Stimulated activated CD4-positive, alpha-beta T cell treated with anti-CD3 and anti-CD28 coated beads, TNF-alpha, amount 100 ng/mL, for 4 hours (primary cell): ENCODE data around the gene DOCK1.

Source experiments
- DNase-seq, 3 experiments: peaks; one replicate each; pipeline ENCODE4 v3.0.0-alpha.2; 2020; ENCODE audit warnings: low read depth in 3 of 3

DOCK1 gene

DNA sequence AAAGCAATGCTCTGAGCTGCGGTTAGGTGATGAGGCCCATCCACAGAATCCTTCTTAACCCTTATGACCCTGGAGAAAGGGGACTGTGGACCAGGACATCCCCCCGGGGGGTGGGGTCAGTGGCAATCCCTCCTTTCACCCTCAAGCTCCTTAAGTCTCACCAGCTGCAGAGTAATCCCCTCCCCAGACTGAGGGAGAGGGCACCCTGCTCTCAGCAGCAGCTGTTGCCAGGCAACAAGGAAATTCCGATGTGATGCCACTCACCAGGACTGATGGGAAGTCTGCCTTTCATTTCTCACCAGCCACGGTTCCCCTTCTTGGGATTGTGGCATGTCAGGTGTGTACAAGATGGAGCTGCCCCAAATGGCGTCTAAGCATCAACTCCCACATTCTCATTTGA, 129.6 kb downstream of the DOCK1 start:
- no peak for DNase-seq

DNA sequence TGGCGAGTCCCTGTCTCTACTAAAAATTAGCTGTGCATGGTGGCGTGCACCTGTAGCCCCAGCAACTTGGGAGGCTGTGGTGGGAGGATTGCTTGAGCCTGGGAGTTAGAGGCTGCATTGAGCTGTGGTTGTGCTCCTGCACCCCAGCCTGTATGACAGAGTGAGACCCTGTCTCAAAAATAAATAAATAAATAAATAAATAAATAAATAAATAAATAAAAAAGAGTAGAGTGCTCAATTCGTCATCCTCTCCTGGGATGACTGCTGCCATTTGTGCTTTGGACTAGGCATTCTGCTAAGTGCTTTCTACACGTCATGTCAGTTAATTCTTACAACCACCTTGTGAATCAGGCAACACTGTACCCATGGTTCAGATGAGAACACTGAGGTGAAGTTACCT, 130.6 kb downstream of the DOCK1 start:
- no peak for DNase-seq

DNA sequence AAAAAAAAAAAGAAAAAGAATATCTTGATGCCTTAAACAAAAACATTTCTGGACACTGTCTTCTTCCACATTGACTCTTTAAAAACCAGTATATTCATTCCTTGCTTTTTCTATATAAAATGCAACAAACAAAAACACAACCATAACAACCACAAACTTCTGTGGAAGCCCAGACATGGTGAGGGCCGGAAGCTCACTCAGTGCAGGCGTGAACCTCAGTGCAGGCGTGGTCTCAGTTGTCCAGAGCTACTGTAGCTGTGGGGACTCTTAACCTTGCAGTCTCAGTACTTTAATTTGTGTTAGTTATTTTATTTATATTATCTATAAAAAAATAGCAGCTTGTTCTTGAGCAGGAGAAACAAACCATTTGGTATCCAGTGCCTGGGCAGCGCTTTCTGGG, 131.8 kb downstream of the DOCK1 start:
- no peak for DNase-seq

DNA sequence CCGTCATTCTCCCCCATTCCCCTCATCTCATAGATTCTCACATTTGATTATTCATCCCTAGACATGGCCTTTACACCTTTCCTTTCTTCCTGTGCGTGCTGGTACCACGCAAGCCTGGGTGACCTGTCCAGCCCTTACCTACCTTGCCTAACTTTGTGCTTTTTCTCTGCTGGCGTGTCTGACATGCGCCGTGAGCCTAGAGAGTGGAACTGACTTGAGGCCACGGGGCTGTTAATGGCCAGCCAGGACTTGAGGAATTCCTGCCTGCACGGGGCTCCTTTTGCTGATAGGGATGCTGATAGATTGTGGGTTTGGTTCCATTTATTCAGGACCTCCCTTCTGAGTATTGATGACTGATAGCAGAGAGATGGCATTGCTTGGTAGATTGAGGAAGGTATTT, 134.2 kb downstream of the DOCK1 start:
- DNase-seq = no peak

DNA sequence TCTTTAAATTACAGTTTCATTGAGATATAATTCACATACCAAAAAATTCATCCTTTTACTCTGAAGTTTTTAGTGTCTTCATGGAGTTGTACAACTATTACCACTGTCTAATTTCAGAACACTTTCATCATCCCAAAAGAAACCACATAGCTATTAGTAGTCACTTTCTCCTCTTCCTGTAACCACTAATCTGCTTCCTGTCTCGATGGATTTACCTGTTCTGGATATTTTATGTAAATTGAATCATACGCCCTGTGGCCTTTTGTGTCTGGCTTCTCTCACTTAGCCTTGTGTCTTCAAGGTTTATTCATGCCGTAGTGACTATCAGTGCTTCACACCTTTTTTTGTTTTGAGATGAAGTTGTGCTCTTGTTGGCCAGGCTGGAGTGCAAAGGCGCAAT, 135.5 kb downstream of the DOCK1 start:
- DNase-seq = no peak

DNA sequence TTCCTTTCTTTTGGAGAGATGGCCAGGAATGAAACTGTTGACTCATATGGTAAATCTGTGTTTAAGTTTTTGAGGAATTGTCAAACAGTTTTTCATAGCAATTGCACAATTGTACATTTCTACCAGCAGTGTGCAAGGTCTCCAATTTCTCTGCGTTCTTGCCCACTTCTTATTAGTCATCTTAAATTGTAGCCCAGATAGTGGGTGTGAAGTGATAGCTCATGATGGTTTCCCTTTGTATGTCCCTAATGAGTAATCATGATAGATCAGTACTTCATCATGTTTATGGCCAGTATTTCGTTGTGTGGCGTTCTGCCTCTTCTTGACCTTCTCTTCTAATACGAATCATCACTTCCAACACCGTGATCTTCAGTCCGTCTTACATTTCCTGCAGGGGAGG, 136.3 kb downstream of the DOCK1 start:
- DNase-seq = no peak

DNA sequence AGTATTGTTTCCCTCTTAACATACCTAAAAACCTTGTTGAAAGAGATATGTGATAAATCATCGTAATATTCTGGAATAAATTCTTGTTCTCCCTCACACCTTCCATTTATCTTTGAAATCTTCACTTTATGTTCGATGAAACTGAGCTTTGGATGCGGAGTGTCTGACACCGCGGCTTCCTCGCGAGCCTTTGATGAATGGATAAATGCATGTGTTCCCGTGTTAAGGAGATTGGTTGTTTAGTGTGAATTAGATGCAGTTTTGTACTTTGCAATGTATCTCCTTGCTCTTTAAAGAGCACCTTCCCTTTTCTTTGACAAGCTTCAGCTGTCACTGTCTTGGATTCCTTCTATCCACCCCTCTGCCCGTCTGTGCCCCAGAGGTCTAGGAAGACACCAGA, 138.1 kb downstream of the DOCK1 start:
- DNase-seq = no peak

DNA sequence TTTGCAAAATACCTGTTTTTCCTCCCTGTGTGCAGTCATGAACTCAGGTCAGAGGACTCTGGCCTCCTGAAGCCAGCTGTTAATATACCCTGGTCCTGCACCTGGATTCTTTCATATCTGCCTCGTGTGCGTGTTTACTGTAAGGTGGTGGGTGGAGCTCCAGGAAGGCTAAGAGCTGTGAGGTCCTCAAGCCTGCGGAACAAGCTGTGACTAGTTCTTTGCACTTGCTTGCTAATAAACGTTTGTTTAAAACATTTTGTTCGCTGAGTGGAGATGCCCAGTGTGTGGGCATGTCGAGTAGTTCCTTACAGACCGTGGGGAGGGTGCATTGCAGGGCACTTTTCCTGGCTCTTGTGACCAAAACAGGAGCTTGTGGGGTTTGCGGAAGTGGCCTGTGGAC, 139.0 kb downstream of the DOCK1 start:
- DNase-seq = no peak

DNA sequence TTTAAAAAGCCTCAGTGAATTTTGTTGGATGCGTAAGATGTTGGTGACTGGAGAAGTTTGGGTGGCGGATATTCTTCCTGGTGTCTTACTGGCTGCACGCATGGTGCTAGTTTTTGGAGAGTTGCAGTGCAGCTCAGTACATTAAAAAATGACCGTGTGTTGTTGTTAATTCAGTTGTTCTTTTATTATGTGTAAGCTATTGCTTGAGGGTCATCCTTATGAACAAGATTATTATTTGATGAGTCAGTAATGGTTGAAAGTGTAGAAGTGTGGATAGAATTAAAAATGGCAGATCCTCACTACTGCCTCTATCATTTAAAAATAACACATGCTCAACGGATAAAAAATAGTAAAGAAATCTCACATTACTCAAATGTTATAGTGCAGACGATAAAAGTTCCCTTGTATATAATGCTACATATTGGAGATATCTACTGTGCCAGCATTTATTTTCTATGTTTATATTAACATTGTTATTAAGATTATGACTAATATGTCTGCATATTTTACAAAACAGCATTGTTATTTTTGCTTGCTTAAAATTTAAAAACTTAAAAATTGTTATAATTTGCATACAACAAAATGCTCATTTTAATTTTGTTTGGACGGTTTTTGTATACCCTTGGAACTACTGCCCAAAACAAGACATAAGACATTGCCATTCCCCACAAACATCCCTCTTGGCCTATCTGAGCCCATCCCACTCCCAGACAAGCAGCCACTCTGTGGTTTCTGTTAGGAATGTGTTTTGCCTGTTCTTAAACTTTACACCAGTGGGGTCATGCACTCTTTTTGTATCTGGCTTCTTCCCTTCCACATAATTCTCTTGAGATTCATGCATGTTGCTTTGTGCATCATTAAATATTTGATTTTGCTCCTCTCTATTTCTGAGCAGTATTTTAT, 142.0 kb downstream of the DOCK1 start:
- no peak for DNase-seq

DNA sequence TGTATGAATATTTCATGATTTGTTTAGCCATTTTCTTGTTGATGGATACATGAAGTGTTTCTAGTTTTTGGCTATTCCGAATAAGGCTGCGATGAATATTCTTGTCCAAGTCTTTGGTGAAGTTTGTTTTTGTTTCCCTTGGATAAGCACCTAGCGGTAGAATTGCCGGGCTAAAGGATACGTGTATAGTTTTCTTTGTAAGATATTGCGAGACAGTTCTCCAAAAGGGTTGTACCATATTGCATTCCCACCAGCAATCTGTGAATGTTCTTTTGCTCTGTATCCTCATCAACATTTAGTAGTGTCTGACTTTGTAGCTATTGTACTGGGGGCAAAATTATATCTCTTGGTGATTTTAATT, 142.6 kb downstream of the DOCK1 start:
- DNase-seq = no peak

DNA sequence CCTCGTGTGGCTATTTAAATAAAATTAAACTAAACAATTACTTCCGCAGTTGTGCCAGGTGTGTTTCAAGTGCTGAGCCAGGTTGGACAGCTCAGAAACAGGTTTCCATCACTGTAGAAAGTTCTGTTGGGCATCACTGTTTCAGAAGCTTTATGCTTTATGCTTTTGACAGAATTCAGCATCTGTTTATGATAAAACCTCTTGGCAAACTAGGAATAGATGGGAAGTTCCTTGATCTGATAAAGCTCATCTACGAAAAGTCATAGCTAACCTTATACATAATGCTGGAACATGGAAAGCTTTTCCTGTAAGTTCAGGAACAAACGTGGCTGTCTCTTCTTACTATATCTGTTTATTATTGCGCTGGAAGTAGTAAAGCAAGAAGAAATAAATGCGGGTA, 143.4 kb downstream of the DOCK1 start:
- no peak for DNase-seq

DNA sequence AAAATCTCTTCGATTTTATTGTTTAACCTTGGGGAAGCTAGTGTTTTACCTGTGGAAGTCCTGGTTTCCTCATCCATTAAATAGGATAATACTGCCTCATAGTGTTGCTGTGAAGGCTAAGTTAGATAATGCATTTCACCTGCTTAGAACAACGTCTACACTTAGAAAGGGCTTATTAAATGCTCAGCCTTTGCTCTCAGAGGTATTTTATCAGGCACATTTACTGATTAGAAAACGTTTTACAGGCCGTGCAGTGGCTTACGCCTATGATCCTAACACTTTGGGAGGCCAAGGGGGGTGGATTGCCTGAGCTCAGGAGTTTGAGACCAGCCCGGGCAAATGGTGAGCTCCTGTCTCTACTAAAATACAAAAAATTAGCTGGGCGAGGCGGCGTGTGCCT, 146.8 kb downstream of the DOCK1 start:
- no peak for DNase-seq

DNA sequence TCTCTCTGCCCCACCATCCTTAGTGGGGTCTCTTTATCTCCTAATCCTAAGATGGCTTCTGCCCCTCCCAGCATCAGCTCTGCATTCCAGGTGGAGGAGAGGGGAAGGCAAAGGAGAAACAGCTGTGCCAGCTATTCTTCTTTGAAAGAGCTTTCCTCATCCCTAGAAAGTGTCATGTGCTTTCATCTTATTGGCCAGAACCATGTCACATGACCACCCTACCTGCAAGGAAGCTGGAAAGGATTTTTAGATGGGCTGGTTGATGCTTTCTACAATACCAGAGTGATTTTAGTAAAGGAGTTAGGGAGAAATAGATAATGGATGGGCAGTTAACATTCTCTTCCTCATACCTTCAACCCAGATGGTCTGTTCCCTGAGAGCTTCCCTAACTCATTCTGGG, 150.0 kb downstream of the DOCK1 start:
- DNase-seq = no peak

DNA sequence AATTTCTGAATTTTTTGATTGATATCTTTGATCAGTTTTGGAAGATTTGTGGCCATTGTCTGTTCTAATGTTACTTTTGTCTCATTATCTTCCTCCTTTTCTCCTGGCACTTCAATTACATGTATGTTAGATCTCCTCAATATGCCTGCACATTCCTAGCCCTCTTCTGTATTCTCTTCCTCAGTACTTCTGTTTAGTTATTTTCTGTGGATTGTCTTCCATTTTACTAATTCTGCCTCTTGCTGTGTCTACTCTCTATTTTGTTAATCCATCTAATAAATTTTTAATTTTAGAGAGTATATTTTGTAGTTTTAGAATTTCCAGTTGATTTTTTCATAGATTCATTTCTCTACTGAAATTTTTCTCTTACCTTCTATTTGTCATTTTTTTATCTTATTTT, 154.1 kb downstream of the DOCK1 start:
- DNase-seq = no peak

DNA sequence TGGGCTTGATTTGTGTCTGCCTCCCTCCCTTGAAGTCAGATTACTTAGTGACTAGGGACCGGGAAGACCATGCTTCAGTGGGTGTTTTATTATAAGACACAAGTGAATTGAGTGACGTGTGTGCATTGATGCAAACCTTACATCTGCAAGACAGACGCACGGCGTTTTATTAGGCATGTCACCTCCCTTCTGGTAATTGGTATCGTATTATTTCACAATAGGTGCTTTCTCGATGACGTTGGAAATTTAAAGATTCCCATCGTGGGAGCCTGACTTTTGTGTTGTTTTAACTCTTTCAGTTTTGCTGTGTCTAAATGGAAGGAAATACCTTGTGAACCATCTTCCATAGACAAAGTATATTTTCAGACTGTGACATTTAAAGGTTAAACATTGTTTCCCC, 158.5 kb downstream of the DOCK1 start:
- no peak for DNase-seq

DNA sequence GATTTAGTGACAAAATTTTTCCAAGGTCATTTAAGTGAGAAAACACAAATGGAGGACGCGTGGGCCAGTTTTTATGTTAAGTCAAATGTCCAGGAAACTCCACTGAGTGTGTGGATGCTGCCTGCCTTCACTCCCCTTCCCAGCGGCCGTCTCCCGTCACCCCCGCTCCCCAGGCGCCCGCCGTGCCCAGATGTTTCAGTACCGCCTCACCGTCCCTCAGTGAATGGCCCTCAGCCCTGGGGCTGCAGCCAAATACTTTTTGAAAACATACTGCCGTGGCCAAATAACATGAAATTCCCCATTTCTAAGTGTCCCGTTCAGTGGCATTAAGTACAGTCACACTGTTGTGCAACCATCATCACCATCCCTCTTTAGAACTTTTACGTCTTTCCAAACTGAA, 159.2 kb downstream of the DOCK1 start:
- no peak for DNase-seq

DNA sequence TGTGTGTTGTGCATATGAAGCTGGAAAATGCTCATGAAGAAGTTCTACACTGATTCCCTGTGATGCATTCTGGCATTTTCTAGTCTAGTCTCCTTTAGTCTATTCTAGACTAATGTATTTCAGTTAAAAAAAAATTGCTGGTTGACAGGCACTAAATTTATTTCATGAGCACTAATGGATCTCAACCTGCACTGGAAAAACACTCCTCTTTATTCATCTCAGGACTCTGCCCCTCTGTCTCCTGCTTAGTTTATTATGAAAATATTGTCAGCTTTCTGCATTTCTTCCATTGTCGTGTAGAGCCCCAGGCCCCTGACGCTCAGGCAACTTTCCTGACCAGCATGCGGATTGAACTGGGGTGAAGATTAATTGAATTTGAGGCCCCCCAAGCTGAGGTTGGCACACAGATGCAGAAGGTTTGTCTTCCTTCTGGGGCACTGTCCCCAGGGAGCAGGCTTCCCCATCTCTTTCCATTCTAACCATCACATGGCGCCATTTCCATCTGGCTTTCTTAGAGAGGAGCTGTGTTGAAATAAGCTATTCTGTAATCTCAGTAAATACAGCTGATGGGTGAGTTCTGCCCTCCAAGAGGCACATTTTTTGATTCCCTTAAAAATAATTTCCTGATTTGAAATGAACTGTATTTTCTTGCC, 162.4 kb downstream of the DOCK1 start:
- DNase-seq = no peak

DNA sequence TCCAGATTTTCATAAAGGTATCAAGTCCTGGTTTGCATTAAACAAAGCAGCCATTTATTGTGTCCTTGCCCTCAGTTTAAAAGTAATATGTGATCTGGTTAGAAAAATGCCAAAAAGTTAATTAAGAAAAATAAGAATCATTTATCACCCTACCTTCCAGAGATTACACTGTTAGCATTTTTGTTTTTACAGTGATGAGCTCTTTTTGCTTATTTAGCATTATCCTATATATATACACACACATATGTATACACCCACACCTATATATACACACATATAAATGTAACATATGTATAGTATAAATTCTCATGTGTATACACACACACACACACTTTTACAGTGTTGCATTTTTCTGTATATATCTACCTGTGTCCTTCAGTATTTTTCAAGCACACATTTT, 163.3 kb downstream of the DOCK1 start:
- no peak for DNase-seq

DNA sequence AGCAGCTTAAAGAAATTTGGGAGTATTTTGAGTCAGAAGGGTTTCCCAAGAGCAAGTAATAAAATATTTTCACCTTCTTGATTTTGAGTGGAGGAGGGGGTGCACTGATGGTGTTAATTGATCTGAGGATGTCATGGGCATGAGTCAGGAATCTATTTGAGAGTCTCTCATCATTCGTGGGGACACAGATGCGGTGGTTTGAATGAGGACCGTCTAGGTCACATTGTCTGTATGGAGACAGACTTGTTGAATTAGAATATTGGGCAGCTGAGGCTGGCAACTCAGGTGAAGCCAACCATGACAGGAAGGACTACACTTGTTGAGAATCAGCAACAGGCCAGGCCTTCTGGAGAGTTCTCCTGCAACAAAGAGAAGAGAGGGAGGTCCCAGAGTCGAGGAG, 164.2 kb downstream of the DOCK1 start:
- no peak for DNase-seq

DNA sequence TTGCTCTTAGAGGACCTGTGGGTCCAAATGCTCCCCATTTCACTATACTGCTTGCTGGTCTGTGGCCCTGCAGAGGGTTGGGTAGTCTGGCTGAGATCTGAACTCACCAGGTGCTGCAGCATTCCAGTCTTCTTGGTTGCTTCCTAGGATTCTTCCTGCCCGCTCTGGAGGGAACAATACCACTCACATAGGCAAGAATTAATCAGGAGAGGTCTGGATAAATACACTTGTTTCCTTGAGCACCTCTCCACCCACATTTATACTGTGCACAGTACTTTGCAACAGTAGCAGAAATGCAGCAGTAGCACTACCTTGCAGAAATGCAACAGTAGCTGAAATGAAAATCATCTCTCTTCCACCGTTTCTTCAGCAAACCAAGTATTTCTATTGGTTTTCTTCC, 165.9 kb downstream of the DOCK1 start:
- DNase-seq = no peak

DNA sequence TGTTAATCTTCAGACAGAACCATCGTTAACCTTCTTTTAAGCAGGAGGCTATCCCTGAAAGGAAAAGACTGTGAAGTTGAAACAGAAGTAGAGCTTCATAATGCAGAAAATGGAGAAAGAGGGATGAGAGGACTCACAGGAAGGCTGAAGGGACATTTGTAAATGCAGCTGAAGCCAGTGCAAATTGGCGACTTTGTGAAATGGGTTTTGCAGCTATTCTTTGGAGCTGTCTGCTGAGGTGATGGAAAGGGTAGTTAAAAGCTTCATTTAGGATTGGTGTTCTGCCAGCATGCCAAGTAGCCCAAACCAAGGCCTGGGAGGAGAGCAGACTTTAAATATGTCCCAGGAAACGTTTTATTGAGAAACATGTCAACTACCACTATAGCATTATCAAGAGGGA, 168.4 kb downstream of the DOCK1 start:
- no peak for DNase-seq

DNA sequence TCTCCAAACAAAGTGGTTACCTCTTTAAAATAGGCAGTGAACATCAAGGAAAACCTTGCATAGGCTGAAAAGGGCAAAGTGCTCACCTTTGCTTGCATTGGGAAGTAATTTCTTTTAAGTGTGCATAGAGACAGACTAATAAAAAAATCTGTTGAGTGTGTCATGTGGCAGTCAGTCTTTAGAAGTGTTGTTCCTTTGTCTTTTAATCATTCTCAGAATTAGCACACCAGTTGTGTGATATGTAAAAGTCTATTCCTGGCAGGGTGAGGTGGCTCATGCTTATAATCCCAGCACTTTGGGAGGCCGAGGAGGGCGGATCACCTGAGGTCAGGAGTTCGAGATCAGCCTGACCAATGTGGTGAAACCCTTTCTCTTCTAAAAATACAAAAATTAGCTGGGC, 174.2 kb downstream of the DOCK1 start:
- no peak for DNase-seq

DNA sequence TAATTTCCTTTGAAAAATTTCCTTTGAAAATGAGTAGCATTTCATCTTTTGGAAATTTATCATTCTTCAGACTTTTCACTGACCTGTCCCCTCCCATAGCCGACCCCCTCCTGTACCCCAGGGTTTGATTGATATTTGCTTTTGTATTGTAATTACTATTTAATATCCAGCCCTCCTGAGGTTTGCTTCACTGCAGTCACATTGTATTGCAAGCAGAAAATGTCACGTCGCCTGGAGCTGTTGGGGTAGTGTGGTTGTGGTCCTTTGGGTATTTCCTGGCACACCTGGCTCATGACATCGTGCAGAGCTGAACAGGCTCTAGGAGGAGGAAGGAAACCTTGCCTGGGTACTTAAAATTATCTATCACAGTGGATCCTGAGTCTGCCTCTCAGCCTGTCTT, 175.1 kb downstream of the DOCK1 start:
- no peak for DNase-seq
